HEK293 (cell line): ENCODE data around the gene RIPK3.

Experiments
- HOXA7 ChIP-seq: sonication (generic); formaldehyde crosslinking; IDR thresholded peaks from 2 replicates; pipeline ENCODE4 v1.8.1; 2022; ENCODE audit warnings: missing genetic modification reagents, borderline replicate concordance
- HOXC10 ChIP-seq: sonication (generic); formaldehyde crosslinking; IDR thresholded peaks from 2 replicates; pipeline ENCODE4 v1.8.1; 2023; ENCODE audit warnings: mild to moderate bottlenecking, missing genetic modification reagents
- HOXD13 ChIP-seq: sonication (generic); formaldehyde crosslinking; IDR thresholded peaks from 2 replicates; pipeline ENCODE4 v1.8.0; 2022; ENCODE audit warnings: missing genetic modification reagents, borderline replicate concordance
- KLF9 ChIP-seq: fragments of 450-650 bp; formaldehyde crosslinking; IDR thresholded peaks from 2 replicates; pipeline ENCODE4 v1.5.1; 2016; ENCODE audit warnings: missing biosample characterization, missing genetic modification characterization, low read depth
- OVOL3 ChIP-seq: fragments of 450-650 bp; formaldehyde crosslinking; IDR thresholded peaks from 2 replicates; pipeline ENCODE4 v1.5.1; 2016; ENCODE audit warnings: missing biosample characterization, missing genetic modification characterization
- PRDM10 ChIP-seq: fragments of 450-650 bp; formaldehyde crosslinking; IDR thresholded peaks from 2 replicates; pipeline ENCODE4 v1.5.1; 2016; ENCODE audit warnings: missing biosample characterization, missing genetic modification characterization
- REST ChIP-seq: fragments of 450-650 bp; formaldehyde crosslinking; IDR thresholded peaks from 2 replicates; pipeline ENCODE4 v1.5.1; 2016; ENCODE audit warnings: missing biosample characterization, missing genetic modification characterization
- SCRT1 ChIP-seq: fragments of 450-650 bp; formaldehyde crosslinking; IDR thresholded peaks from 2 replicates; pipeline ENCODE4 v1.5.1; 2016; ENCODE audit warnings: missing biosample characterization, missing genetic modification characterization, borderline replicate concordance
- ZBTB20 ChIP-seq: fragments of 450-650 bp; formaldehyde crosslinking; IDR thresholded peaks from 2 replicates; pipeline ENCODE4 v1.5.1; 2016; ENCODE audit warnings: missing biosample characterization, missing genetic modification characterization
- ZBTB8A ChIP-seq: fragments of 450-650 bp; formaldehyde crosslinking; IDR thresholded peaks from 2 replicates; pipeline ENCODE4 v1.5.1; 2016; ENCODE audit warnings: missing biosample characterization, missing genetic modification characterization
- ZNF184 ChIP-seq: fragments of 450-650 bp; IDR thresholded peaks from 2 replicates; pipeline ENCODE4 v1.5.1; 2018; ENCODE audit warnings: missing biosample characterization, mild to moderate bottlenecking, missing genetic modification characterization
- ZNF335 ChIP-seq: fragments of 450-650 bp; formaldehyde crosslinking; conservative IDR thresholded peaks from 2 replicates; pipeline ENCODE4 v1.5.1; 2016; ENCODE audit warnings: missing biosample characterization, missing genetic modification characterization
- ZNF529 ChIP-seq: fragments of 450-650 bp; formaldehyde crosslinking; IDR thresholded peaks from 2 replicates; pipeline ENCODE4 v1.5.1; 2017; ENCODE audit warnings: missing genetic modification characterization, missing biosample characterization; ENCODE audit not compliant: insufficient replicate concordance
- ZNF629 ChIP-seq: fragments of 450-650 bp; formaldehyde crosslinking; IDR thresholded peaks from 2 replicates; pipeline ENCODE4 v1.5.1; 2017; ENCODE audit warnings: missing biosample characterization, missing genetic modification characterization
- ZNF670 ChIP-seq: fragments of 450-650 bp; formaldehyde crosslinking; IDR thresholded peaks from 2 replicates; pipeline ENCODE4 v1.5.1; 2016; ENCODE audit warnings: missing biosample characterization, missing genetic modification characterization, low read depth
- ZNF792 ChIP-seq: fragments of 450-650 bp; formaldehyde crosslinking; IDR thresholded peaks from 2 replicates; pipeline ENCODE4 v1.5.1; 2016; ENCODE audit warnings: missing biosample characterization, missing genetic modification characterization
- ZSCAN16 ChIP-seq: fragments of 450-650 bp; formaldehyde crosslinking; IDR thresholded peaks from 2 replicates; pipeline ENCODE4 v1.5.1; 2016; ENCODE audit warnings: missing biosample characterization, missing genetic modification characterization
- TF ChIP-seq, protein P1 (sequence below): fragments of 450-650 bp; formaldehyde crosslinking; IDR thresholded peaks from 2 replicates; pipeline ENCODE4 v1.5.1; 2016; ENCODE audit warnings: missing biosample characterization, missing genetic modification characterization
- TF ChIP-seq, protein P2 (sequence below): IDR thresholded peaks from 2 replicates; pipeline ENCODE4 v1.6.1; 2011; ENCODE audit warnings: mild to moderate bottlenecking, low read depth, low read length, borderline replicate concordance
- TF ChIP-seq, protein P3 (sequence below): fragments of 450-650 bp; IDR thresholded peaks from 2 replicates; pipeline ENCODE4 v1.5.1; 2018; ENCODE audit warnings: missing biosample characterization, mild to moderate bottlenecking, missing genetic modification characterization
- TF ChIP-seq, protein P4 (sequence below): fragments of 450-650 bp; IDR thresholded peaks from 2 replicates; pipeline ENCODE4 v1.5.1; 2018; ENCODE audit warnings: missing biosample characterization, missing genetic modification characterization
- TF ChIP-seq, protein P5 (sequence below): fragments of 450-650 bp; formaldehyde crosslinking; IDR thresholded peaks from 2 replicates; pipeline ENCODE4 v1.5.1; 2016; ENCODE audit warnings: missing biosample characterization, missing genetic modification characterization
- TF ChIP-seq, protein P6 (sequence below): fragments of 450-650 bp; formaldehyde crosslinking; IDR thresholded peaks from 2 replicates; pipeline ENCODE4 v1.5.1; 2016; ENCODE audit warnings: missing biosample characterization, missing genetic modification characterization

The RIPK3 gene

DNA sequence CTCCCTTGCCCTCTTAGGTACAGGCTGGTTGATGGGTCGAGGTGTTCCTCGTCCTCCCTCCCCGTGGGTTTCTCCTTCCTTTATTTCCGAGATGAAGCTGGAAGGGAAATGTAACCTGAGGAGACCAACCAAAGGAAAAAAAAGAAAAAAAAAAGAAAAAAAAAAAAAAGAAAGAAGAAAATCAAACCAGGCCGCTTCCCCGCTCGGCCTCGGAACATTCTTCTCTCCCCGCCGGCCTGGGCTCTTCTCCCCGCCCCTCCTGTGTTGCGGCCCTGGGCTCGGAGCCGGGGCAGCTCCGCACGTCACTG, 26.6 kb upstream of the RIPK3 start (continued):
- no peak for TF ChIP-seq REST
- no peak for TF ChIP-seq HOXC10 (CRISPR knock-in tag)
- no peak for TF ChIP-seq ZNF792 (tag by site-specific recombination)
- TF ChIP-seq, protein P1, sequence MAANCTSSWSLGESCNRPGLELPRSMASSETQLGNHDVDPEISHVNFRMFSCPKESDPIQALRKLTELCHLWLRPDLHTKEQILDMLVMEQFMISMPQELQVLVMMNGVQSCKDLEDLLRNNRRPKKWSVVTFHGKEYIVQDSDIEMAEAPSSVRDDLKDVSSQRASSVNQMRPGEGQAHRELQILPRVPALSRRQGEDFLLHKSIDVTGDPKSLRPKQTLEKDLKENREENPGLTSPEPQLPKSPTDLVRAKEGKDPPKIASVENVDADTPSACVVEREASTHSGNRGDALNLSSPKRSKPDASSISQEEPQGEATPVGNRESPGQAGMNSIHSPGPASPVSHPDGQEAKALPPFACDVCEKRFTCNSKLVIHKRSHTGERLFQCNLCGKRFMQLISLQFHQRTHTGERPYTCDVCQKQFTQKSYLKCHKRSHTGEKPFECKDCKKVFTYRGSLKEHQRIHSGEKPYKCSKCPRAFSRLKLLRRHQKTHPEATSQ, result no peak
- TF ChIP-seq KLF9, result no peak
- TF ChIP-seq PRDM10 (tag by site-specific recombination), result peak; percentile 77
- TF ChIP-seq HOXA7, result no peak
- no peak for TF ChIP-seq ZNF184 (tag by site-specific recombination)
- no peak for TF ChIP-seq ZSCAN16
- TF ChIP-seq ZNF529 (tag by site-specific recombination), result no peak
- TF ChIP-seq, protein P2, sequence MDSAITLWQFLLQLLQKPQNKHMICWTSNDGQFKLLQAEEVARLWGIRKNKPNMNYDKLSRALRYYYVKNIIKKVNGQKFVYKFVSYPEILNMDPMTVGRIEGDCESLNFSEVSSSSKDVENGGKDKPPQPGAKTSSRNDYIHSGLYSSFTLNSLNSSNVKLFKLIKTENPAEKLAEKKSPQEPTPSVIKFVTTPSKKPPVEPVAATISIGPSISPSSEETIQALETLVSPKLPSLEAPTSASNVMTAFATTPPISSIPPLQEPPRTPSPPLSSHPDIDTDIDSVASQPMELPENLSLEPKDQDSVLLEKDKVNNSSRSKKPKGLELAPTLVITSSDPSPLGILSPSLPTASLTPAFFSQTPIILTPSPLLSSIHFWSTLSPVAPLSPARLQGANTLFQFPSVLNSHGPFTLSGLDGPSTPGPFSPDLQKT, result no peak
- peak; percentile 57; the same call in 1 of the 2 replicates for TF ChIP-seq ZNF335 (tag by site-specific recombination)
- TF ChIP-seq ZBTB8A (tag by site-specific recombination), result no peak
- TF ChIP-seq, protein P3, sequence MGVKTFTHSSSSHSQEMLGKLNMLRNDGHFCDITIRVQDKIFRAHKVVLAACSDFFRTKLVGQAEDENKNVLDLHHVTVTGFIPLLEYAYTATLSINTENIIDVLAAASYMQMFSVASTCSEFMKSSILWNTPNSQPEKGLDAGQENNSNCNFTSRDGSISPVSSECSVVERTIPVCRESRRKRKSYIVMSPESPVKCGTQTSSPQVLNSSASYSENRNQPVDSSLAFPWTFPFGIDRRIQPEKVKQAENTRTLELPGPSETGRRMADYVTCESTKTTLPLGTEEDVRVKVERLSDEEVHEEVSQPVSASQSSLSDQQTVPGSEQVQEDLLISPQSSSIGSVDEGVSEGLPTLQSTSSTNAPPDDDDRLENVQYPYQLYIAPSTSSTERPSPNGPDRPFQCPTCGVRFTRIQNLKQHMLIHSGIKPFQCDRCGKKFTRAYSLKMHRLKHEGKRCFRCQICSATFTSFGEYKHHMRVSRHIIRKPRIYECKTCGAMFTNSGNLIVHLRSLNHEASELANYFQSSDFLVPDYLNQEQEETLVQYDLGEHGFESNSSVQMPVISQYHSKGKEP (tag by site-specific recombination), result no peak
- TF ChIP-seq, protein P4, sequence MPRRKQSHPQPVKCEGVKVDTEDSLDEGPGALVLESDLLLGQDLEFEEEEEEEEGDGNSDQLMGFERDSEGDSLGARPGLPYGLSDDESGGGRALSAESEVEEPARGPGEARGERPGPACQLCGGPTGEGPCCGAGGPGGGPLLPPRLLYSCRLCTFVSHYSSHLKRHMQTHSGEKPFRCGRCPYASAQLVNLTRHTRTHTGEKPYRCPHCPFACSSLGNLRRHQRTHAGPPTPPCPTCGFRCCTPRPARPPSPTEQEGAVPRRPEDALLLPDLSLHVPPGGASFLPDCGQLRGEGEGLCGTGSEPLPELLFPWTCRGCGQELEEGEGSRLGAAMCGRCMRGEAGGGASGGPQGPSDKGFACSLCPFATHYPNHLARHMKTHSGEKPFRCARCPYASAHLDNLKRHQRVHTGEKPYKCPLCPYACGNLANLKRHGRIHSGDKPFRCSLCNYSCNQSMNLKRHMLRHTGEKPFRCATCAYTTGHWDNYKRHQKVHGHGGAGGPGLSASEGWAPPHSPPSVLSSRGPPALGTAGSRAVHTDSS, result no peak
- no peak for TF ChIP-seq ZNF629 (tag by site-specific recombination)
- TF ChIP-seq, protein P5, sequence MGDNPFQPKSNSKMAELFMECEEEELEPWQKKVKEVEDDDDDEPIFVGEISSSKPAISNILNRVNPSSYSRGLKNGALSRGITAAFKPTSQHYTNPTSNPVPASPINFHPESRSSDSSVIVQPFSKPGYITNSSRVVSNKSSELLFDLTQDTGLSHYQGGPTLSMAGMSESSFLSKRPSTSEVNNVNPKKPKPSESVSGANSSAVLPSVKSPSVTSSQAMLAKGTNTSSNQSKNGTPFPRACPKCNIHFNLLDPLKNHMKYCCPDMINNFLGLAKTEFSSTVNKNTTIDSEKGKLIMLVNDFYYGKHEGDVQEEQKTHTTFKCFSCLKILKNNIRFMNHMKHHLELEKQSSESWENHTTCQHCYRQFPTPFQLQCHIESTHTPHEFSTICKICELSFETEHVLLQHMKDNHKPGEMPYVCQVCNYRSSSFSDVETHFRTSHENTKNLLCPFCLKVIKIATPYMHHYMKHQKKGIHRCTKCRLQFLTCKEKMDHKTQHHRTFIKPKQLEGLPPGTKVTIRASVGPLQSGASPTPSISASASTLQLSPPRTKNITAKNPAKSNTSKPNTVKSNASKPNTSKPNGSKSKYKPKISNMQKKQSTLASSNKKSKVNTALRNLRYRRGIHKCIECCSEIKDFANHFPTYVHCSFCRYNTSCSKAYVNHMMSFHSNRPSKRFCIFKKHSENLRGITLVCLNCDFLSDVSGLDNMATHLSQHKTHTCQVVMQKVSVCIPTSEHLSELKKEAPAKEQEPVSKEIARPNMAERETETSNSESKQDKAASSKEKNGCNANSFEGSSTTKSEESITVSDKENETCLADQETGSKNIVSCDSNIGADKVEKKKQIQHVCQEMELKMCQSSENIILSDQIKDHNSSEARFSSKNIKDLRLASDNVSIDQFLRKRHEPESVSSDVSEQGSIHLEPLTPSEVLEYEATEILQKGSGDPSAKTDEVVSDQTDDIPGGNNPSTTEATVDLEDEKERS (tag by site-specific recombination), result no peak
- no peak for TF ChIP-seq SCRT1 (tag by site-specific recombination)
- TF ChIP-seq HOXD13 (CRISPR knock-in tag), result no peak
- TF ChIP-seq OVOL3 (tag by site-specific recombination), result no peak
- TF ChIP-seq ZNF670 (tag by site-specific recombination), result no peak
- TF ChIP-seq ZBTB20 (tag by site-specific recombination), result peak; percentile 59; the same call in 1 of the 2 replicates
- TF ChIP-seq, protein P6, sequence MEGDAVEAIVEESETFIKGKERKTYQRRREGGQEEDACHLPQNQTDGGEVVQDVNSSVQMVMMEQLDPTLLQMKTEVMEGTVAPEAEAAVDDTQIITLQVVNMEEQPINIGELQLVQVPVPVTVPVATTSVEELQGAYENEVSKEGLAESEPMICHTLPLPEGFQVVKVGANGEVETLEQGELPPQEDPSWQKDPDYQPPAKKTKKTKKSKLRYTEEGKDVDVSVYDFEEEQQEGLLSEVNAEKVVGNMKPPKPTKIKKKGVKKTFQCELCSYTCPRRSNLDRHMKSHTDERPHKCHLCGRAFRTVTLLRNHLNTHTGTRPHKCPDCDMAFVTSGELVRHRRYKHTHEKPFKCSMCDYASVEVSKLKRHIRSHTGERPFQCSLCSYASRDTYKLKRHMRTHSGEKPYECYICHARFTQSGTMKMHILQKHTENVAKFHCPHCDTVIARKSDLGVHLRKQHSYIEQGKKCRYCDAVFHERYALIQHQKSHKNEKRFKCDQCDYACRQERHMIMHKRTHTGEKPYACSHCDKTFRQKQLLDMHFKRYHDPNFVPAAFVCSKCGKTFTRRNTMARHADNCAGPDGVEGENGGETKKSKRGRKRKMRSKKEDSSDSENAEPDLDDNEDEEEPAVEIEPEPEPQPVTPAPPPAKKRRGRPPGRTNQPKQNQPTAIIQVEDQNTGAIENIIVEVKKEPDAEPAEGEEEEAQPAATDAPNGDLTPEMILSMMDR (tag by site-specific recombination), result no peak
